ENCODE measurements around the gene LAMA3.

Gene LAMA3

DNA sequence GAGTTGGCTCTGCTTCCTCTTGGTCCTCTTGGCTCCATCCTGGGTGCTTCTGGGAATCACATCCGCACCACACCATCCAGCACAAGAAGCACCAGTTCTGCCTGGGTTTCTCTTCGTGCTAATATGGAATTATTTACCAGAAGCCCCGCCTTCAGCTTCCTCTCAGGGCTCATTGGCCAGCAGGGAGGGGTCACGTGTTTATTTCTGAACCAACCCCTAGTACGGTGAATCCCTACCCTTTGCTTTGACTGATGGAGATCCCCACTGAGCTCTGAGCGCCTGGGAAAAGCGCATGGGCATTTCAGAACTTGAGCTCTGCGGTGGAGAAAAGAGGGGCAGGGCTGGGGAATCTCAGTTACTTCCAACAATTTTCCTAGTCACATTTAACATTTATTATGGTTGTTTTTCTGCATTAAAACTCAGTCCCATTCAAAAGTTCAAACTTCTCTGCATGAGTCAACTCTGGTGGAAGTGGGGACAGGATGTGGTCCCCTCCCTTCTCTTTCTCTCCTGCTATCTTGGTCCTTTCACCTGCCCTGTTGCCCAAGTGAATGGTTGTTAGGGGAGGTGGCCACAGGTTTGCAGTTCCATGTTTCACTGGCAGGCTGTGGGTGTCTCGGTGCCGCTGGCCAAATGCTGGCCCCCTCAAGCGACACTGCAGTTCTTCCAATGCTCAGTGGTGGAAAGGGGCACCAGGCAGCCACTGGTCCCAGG is 248.9 kb downstream of the LAMA3 start:
- DNase-seq (ENCODE audit: low spot score): no peak

DNA sequence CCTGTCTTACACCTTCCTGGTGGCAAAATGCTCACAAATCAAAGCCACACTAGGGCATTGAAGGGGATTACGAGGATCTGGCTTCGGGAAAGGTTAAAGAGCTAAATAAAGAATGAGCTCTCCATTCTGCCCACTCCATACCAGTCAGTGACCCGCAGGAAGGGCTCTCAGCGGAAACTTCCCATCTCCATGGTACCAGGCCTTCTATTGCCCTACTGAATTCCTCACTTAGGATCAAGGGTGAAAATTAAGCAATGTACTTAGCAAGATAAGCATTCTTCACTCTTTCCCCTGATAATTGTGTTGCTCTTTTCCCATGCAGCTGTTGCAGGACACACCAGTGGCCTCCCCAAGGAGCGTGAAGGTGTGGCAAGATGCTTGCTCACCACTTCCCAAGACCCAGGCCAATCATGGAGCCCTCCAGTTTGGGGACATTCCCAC is 249.7 kb downstream of the LAMA3 start:
- DNase-seq (ENCODE audit: low spot score): no peak

DNA sequence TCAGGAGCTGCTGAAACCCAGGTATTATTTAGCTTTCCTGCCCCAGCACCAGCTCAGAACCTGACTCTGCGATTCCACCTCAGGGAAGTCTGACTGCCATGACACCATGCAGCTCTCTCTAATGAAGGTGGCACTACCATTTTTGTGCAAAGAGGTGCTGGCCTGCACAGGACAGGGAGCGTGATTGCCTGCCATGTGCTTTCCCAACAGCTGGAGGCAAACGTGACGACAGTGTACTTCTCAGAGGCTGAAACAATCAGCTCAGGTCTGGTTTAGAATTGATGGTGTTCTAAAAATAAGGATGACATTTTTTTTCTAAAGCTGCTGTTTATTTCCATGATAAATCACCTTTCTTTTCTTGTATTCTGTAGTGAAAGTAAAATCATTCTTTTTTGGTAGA is 250.1 kb downstream of the LAMA3 start:
- no peak for DNase-seq (ENCODE audit: low spot score)

- no peak for DNase-seq (ENCODE audit: low spot score)
Measured at GRCh38 chr18:23939896-23940295, 250.6 kb downstream of the LAMA3 start.

- no peak for DNase-seq (ENCODE audit: low spot score)
Measured at GRCh38 chr18:23941791-23942190, 252.5 kb downstream of the LAMA3 start.

GRCh38 chr18:23943104-23943503 is 253.9 kb downstream of the LAMA3 start:
- no peak for DNase-seq (ENCODE audit: low spot score)

DNA sequence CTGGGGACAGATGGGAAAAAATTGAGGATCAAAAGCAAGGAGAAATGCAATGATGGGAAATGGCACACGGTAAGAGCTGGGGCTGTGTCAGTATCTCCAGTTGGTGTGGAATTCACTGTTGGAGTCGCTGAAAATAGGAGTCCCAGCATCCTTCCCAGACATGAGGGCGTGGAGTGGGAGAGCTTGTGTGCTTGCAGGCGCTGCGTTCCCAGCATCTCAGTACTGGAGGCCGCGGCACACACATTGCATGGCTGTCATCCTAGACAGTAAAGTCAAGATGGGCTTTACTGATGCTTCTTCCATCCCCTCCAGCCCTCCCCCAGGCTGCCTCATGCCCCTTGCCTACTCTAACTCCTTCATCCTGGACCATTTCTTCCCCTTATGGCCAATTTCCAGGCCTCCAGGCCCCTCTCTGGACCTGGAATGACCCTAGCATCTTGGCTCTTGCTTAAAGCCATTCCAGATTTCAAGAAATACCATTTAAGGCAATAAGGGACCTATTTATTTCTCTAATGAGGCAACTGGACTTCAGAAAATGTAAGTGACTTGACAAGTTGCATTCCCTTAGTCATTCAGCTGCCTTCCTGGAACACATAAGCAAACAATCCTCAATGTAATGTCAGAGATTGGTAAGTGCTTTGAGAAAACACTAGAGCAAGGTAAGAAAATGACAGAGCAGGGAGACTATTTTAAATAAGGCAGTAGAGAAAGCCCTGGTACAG is 254.8 kb downstream of the LAMA3 start:
- peak; percentile 71 for DNase-seq (ENCODE audit: low spot score)

- no peak for DNase-seq (ENCODE audit: low spot score)
Measured at GRCh38 chr18:23945416-23946079, 256.3 kb downstream of the LAMA3 start.

- no peak for DNase-seq (ENCODE audit: low spot score)
Measured at GRCh38 chr18:23949863-23950262, 260.6 kb downstream of the LAMA3 start.

DNA sequence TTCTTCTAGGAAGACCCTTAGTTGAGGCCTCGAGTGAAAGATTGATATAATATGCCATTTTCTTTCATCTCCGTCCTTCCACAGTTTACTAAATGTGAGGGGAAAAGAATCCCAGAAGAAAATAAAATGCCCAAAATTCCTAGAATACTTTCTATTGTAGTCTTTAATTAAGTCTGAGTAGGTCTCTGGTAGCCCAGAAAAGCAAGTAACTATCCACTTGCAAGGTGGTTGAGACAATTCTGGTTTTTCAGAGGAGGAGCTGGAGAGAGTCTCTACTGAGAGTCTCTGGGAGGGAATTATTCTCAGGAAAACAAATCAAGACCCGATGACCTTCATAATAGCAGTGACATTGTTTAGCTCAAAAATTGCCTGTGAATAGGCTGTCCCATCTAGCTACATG is 261.4 kb downstream of the LAMA3 start:
- no peak for DNase-seq (ENCODE audit: low spot score)

DNA sequence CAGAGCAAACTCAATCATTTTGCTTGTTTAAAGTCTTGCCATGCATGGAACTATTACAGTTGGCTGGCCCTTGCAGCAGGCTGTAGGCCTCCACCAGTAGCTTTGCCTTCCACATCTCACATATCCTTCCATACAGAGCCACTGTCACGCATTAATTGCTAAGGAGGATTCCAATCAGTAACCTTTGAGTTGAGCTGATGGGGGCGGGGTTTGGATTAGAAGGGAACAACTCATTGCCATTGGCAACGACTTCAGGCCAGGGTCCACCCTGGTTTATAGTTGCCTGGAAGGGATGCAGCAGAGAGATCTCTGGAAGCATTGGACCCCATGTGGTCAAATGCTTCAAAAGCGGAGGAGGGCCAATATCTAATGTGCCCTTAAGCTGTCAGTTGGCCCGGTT is 262.0 kb downstream of the LAMA3 start:
- no peak for DNase-seq (ENCODE audit: low spot score)

GRCh38 chr18:23953984-23954383 is 264.7 kb downstream of the LAMA3 start:
- DNase-seq (ENCODE audit: low spot score): no peak

GRCh38 chr18:23956483-23956882 is 267.2 kb downstream of the LAMA3 start:
- DNase-seq (ENCODE audit: low spot score): no peak

DNA sequence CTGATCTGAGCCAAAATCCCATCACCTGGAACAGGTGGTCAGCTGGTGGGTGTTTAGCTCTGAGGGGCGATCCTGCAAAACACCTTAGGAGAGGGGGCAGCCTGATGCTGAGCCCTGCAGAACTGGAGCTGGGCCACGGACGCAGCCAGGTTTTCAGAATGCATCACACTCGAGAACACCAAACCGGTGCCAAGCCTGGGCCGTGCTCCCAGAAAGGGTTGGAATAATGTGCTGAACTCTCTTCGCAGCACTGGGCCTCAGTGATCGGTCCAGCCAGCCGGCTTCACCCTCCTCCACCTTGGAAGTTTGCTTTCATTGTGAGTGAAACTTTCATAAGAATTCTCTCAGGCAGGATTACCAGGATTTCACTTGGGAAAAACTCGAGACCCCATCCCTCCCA is 268.8 kb downstream of the LAMA3 start:
- DNase-seq (ENCODE audit: low spot score): no peak

- DNase-seq (ENCODE audit: low spot score): no peak
Measured at GRCh38 chr18:23963443-23964165, 274.4 kb downstream of the LAMA3 start.

DNA sequence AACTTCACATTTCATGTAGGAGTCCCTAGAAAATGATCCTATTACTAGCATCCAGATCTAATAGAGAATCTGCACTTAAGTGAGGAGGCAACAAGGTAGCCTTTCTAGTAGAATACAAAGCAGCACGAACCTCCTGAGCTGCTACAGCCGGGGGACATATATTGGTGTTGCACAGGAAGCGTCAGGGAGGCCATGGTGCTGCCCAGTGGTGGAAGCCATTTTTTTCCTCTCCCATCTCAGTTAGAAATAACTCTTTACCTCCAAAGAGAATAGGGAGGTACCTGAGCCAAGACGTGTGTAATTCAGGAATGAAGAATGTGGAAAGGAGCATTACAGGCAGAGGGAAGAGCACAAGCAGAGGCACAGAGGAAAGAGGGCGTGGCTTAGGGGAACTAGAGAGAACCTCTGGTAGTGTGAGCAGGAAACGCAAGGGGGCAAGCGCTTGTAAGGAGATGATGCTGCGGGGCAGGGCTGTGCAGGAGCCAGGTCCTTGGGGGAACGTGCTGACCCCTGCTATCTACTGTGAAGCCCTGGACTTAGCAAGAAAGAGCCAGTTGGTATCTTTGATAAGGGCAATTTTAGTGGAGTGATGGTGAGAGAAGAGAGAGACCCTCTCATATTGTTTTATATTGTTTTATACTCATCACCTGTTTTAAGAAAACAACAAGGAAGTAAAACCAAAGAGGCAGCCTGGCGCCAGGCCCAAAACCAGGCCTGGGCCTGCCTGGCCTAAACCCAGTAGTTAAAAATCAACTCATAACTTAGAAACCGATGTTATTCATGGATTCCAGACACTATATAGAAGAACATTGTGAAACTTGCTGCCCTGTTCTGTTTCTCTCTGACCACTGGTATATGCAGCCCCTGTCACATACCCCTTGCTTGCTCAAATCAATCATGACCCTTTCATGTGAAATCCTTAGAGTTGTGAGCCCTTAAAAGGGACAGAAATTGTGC is 275.3 kb downstream of the LAMA3 start:
- no peak for DNase-seq (ENCODE audit: low spot score)

GRCh38 chr18:23966909-23967308 is 277.7 kb downstream of the LAMA3 start:
- DNase-seq (ENCODE audit: low spot score): no peak

GRCh38 chr18:23967321-23968089 is 278.3 kb downstream of the LAMA3 start:
- DNase-seq (ENCODE audit: low spot score): no peak

GRCh38 chr18:23968638-23969604 is 279.7 kb downstream of the LAMA3 start:
- no peak for DNase-seq (ENCODE audit: low spot score)

Data from hepatic stellate cell (primary cell).